Ishikawa (cell line): Measurements from ENCODE around the gene ZC3H11A.

ENCODE experiments used
- CEBPB ChIP-seq: IDR thresholded peaks from 2 replicates; pipeline ENCODE4 v1.6.1; 2012
- CREB1 ChIP-seq: IDR thresholded peaks from 2 replicates; pipeline ENCODE4 v1.6.1; 2012; ENCODE audit warnings: low read depth
- EGR1 ChIP-seq: IDR thresholded peaks from 2 replicates; pipeline ENCODE4 v1.6.1; 2012
- EP300 ChIP-seq: IDR thresholded peaks from 2 replicates; pipeline ENCODE4 v1.6.1; 2012; ENCODE audit warnings: borderline replicate concordance
- FOXM1 ChIP-seq: IDR thresholded peaks from 2 replicates; pipeline ENCODE4 v1.6.1; 2012; ENCODE audit warnings: low read depth, borderline replicate concordance
- MAX ChIP-seq: IDR thresholded peaks from 2 replicates; pipeline ENCODE4 v1.6.1; 2012
- NFIC ChIP-seq: IDR thresholded peaks from 2 replicates; pipeline ENCODE4 v1.6.1; 2012
- RAD21 ChIP-seq: IDR thresholded peaks from 2 replicates; pipeline ENCODE4 v1.6.1; 2012; ENCODE audit warnings: low read depth
- REST ChIP-seq: IDR thresholded peaks from 2 replicates; pipeline ENCODE4 v1.6.1; 2012; ENCODE audit warnings: low read depth, mild to moderate bottlenecking
- TAF1 ChIP-seq: IDR thresholded peaks from 2 replicates; pipeline ENCODE4 v1.6.1; 2012; ENCODE audit warnings: low read depth, mild to moderate bottlenecking
- TCF12 ChIP-seq: IDR thresholded peaks from 2 replicates; pipeline ENCODE4 v1.6.1; 2012; ENCODE audit warnings: low read depth
- TEAD4 ChIP-seq: IDR thresholded peaks from 2 replicates; pipeline ENCODE4 v1.6.1; 2012
- USF1 ChIP-seq: IDR thresholded peaks from 2 replicates; pipeline ENCODE4 v1.6.1; 2012
- YY1 ChIP-seq: IDR thresholded peaks from 2 replicates; pipeline ENCODE4 v1.6.1; 2012; ENCODE audit warnings: low read depth
- ZBTB7A ChIP-seq: IDR thresholded peaks from 2 replicates; pipeline ENCODE4 v1.6.1; 2012; ENCODE audit warnings: low read depth

Gene ZC3H11A

GRCh38 chr1:203795441-203796235 lies at the start of gene ZC3H11A, which contains the start of gene ZBED6:
Gene ZC3H11A, plus strand, starts transcription at chr1:203795623. Its CDS starts 21,448 bp downstream, at chr1:203817071.
Gene ZBED6, plus strand, starts transcription at chr1:203795623. Its CDS starts 1,900 bp downstream, at chr1:203797523.
- TF ChIP-seq EP300 = no peak; the same call in 1 of the 2 replicates
- peak; percentile 47; the same call in 1 of the 2 replicates for TF ChIP-seq EGR1
- peak; percentile 96 for TF ChIP-seq YY1
- TF ChIP-seq TEAD4 = peak; percentile 50; the same call in 1 of the 2 replicates
- TF ChIP-seq ZBTB7A = no peak
- TF ChIP-seq TCF12 = no peak
- no peak for TF ChIP-seq RAD21
- TF ChIP-seq CEBPB = no peak
- TF ChIP-seq NFIC = peak; percentile 11; the same call in 1 of the 2 replicates
- TF ChIP-seq REST = no peak
- peak; percentile 99 for TF ChIP-seq USF1
- peak; percentile 84 for TF ChIP-seq MAX
- TF ChIP-seq CREB1 = peak; percentile 50; the same call in 1 of the 2 replicates
- no peak; the same call in 1 of the 2 replicates for TF ChIP-seq TAF1
- no peak for TF ChIP-seq FOXM1

GRCh38 chr1:203746281-203746680 lies 49.1 kb upstream of the ZC3H11A start:
- no peak for TF ChIP-seq MAX

- no peak for TF ChIP-seq MAX
- no peak for TF ChIP-seq NFIC
- no peak for TF ChIP-seq RAD21
- no peak for TF ChIP-seq TCF12
- no peak for TF ChIP-seq CREB1
- no peak for TF ChIP-seq TEAD4
- TF ChIP-seq YY1 = no peak
- TF ChIP-seq ZBTB7A = no peak
- no peak for TF ChIP-seq CEBPB
- TF ChIP-seq EGR1 = no peak
- TF ChIP-seq REST = no peak
- TF ChIP-seq FOXM1 = no peak
- TF ChIP-seq EP300 = no peak
Observed at GRCh38 chr1:203751051-203751450, 44.4 kb upstream of the ZC3H11A start.

- TF ChIP-seq FOXM1 (no peak), EGR1 (no peak), MAX (no peak), TAF1 (no peak), CREB1 (no peak)
Observed at GRCh38 chr1:203754455-203754864, 41.0 kb upstream of the ZC3H11A start.

GRCh38 chr1:203756036-203756435 lies 39.4 kb upstream of the ZC3H11A start:
- TF ChIP-seq FOXM1 = no peak
- no peak for TF ChIP-seq EP300
- TF ChIP-seq USF1 = no peak
- no peak for TF ChIP-seq CEBPB
- TF ChIP-seq TAF1 = no peak
- TF ChIP-seq ZBTB7A = no peak
- TF ChIP-seq YY1 = no peak
- no peak for TF ChIP-seq CREB1
